NCI-H460 (cell line): ENCODE data around the gene LAMA2. TPM values are rescaled to one million over a fixed set of nuclear protein-coding genes. Genes with fewer than 3 reads are reported as not detected.

Source experiments
- DNase-seq: peaks from one replicate; pipeline ENCODE4 v3.0.0-alpha.2; 2016; ENCODE audit warnings: low read depth; ENCODE audit errors: extremely low read depth
- polyA plus RNA-seq: library from polyadenylated mRNA; depleted of rRNA; stranded (reverse); fragments of >200 nt; gene quantifications from 2 replicates; pipeline ENCODE4 v1.2.3, GENCODE V29; 2014; cell fraction: nucleus; rRNA removed
- total RNA-seq: library from RNA; depleted of rRNA; stranded (reverse); fragments of >200 nt; shearing (Covaris generic); gene quantifications from 2 replicates; pipeline ENCODE4 v1.2.3, GENCODE V29; 2014; rRNA removed

Gene LAMA2
- total RNA-seq = 0.74 and 1.0 TPM in 2 replicates
- 0.06 TPM in 1 of 2 replicates, not detected in the other for polyA plus RNA-seq

- DNase-seq = no peak
These were observed at the start of gene LAMA2 for GRCh38 chr6:128882991-128883611. Gene LAMA2, plus strand, starts transcription at chr6:128883138. Its CDS starts 108 bp downstream, at chr6:128883246.

- DNase-seq = no peak
These were observed 46.2 kb upstream of the LAMA2 start for GRCh38 chr6:128836761-128837160.

- no peak for DNase-seq
These were observed 41.4 kb upstream of the LAMA2 start for GRCh38 chr6:128841518-128841917.

- no peak for DNase-seq
These were observed 38.3 kb upstream of the LAMA2 start for GRCh38 chr6:128844598-128844997.

GRCh38 chr6:128847431-128848210 is 35.3 kb upstream of the LAMA2 start:
- DNase-seq = no peak

GRCh38 chr6:128848212-128848935 is 34.6 kb upstream of the LAMA2 start:
- no peak for DNase-seq

GRCh38 chr6:128855581-128856085 is 27.3 kb upstream of the LAMA2 start:
- DNase-seq = no peak

- DNase-seq = no peak
These were observed 25.1 kb upstream of the LAMA2 start for GRCh38 chr6:128857806-128858205.

GRCh38 chr6:128860782-128861181 is 22.2 kb upstream of the LAMA2 start:
- no peak for DNase-seq

GRCh38 chr6:128863983-128864382 is 19.0 kb upstream of the LAMA2 start:
- no peak for DNase-seq

GRCh38 chr6:128870746-128871145 is 12.2 kb upstream of the LAMA2 start:
- DNase-seq = no peak

- no peak for DNase-seq
These were observed 8.1 kb upstream of the LAMA2 start for GRCh38 chr6:128874863-128875262.

GRCh38 chr6:128882560-128882959 is 378 bp upstream of the LAMA2 start:
- no peak for DNase-seq

GRCh38 chr6:128883906-128884305 is 968 bp downstream of the LAMA2 start:
- DNase-seq = no peak

GRCh38 chr6:128885381-128885780 is 2.4 kb downstream of the LAMA2 start:
- DNase-seq = no peak

GRCh38 chr6:128886706-128887105 is 3.8 kb downstream of the LAMA2 start:
- DNase-seq = no peak

GRCh38 chr6:128888444-128889175 is 5.7 kb downstream of the LAMA2 start:
- no peak for DNase-seq

GRCh38 chr6:128889870-128890269 is 6.9 kb downstream of the LAMA2 start:
- DNase-seq = no peak

- no peak for DNase-seq
These were observed 9.1 kb downstream of the LAMA2 start for GRCh38 chr6:128892079-128892478.

- DNase-seq = no peak
These were observed 16.6 kb downstream of the LAMA2 start for GRCh38 chr6:128899341-128900050.
